Esophagus muscularis mucosa (tissue), 4 donors: ENCODE data around the gene GRIFIN. TPM values are rescaled to one million over a fixed set of nuclear protein-coding genes. Genes with fewer than 3 reads are reported as not detected.
A peak's percentile ranks its signal among the peaks of the same experiment; 100 is the strongest.

ENCODE experiments used
- DNase-seq: peaks from one replicate; pipeline ENCODE4 v3.0.0-alpha.2; 2017; ENCODE audit errors: extremely low spot score
- H3K27ac ChIP-seq, 4 donors: fragments of 200-600 bp; sonication (generic); replicated peaks in 1 of 4; 1 replicate in 3 of 4; 2 replicates in 1 of 4; pipeline ENCODE4 v1.5.1; 2016 to 2019; ENCODE audit warnings: mild to moderate bottlenecking in 1 of 4
- H3K27me3 ChIP-seq, 4 donors: fragments of 200-600 bp; sonication (generic); one replicate each; pipeline versions ENCODE4 v1.5.1 to v1.6.0; 2016 to 2019
- H3K36me3 ChIP-seq, 4 donors: fragments of 200-600 bp; sonication (generic); one replicate each; pipeline ENCODE4 v1.5.1; 2016 to 2019
- H3K4me1 ChIP-seq, 4 donors: fragments of 200-600 bp; sonication (generic); one replicate each; pipeline ENCODE4 v1.5.1; 2016 to 2019
- H3K4me3 ChIP-seq, 4 donors: fragments of 200-600 bp; sonication (generic); 1 replicate in 2 of 4; 2 replicates in 2 of 4; pipeline ENCODE4 v1.5.1; 2016 to 2019; ENCODE audit warnings: mild to moderate bottlenecking in 4 of 4, moderate library complexity in 1 of 4
- H3K9me3 ChIP-seq, 4 donors: fragments of 200-600 bp; sonication (generic); 1 replicate in 3 of 4; 2 replicates in 1 of 4; pipeline ENCODE4 v1.5.1; 2016 to 2019
- EP300 ChIP-seq: sonication (generic); formaldehyde crosslinking; IDR thresholded peaks from one replicate; pipeline ENCODE4 v1.6.1; 2017; ENCODE audit warnings: antibody characterized with exemption
- POLR2A ChIP-seq: fragments of 450-650 bp; IDR thresholded peaks from one replicate; pipeline ENCODE4 v1.6.1; 2017; ENCODE audit warnings: antibody characterized with exemption, moderate library complexity, mild to moderate bottlenecking, low read depth
- POLR2AphosphoS5 ChIP-seq, 2 donors: sonication (generic); formaldehyde crosslinking; IDR thresholded peaks; one replicate each; pipeline ENCODE4 v1.6.1; 2017; ENCODE audit warnings: antibody characterized with exemption in 2 of 2
- WGBS: methylation state at CpG from one replicate; pipeline ENCODE4 v1.1.5; 2018; 5-methylcytosine and 5-hydroxymethylcytosine counted together
- intact Hi-C: fragments of 100-400 bp; cut with DNase I; formaldehyde crosslinking; loops from one replicate; pipeline ENCODE4 v1.15.1; 2023
- total RNA-seq, 4 donors: library from RNA; depleted of rRNA; stranded (reverse); fragments of >200 nt; gene quantifications; one replicate each; pipeline versions ENCODE4 v1.1.0 to v1.2.1, GENCODE V29; 2016
- TF ChIP-seq, protein P1 (sequence below), 3 experiments: fragments of 200-600 bp in 2 of 3; fragments of 450-650 bp in 1 of 3; sonication (generic) in 2 of 3; IDR thresholded peaks; one replicate each; pipeline ENCODE4 v1.5.1; 2017 to 2019; ENCODE audit warnings: antibody characterized with exemption in 3 of 3, mild to moderate bottlenecking in 2 of 3, moderate library complexity in 1 of 3

The GRIFIN gene
- total RNA-seq, 4 donors from 2014 or later: not detected

DNA sequence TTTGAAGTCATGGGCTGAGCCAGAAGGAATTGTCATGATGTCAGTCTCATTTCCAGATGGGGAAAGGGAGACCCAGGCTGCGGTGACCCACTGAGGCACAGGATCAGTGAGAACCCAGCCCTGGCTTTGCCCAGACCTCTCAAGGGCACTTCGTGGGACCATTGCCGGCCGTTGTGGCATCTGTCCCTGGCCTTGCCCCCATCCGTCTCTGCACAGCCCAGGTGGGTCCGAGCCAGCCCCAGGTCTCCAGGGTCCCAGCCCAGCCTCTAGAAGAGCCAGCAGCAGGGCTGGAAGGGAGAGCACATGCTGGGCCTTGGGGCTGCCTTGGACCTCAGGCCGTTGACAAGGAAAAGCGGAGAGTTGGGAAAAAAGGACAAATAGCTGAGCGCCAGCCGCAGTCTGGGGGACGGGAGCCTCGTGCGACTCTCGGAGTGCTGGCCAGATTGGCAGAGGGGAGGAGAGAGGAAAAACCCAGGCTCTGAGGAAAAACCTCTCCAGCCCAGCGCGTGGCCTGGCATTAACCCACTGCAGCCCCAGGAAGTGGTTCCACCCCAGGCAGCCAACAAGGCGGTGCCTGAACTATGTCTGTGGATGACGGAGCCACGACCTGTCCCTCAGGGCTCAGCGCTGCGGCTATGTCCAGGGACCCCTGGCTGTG is 30.2 kb downstream of the GRIFIN start:
- H3K27ac ChIP-seq: peak overlapping the region in 3 of 4 donors; percentile 41 to 53 (median 52)
- intact Hi-C loops: loop anchor here (10.0 kb wide), 1 partner anchor 119 kb away; no protein-coding TSS in a partner anchor
- WGBS: 90% methylated on average over 12 of the region's 21 CpGs
- H3K4me1 ChIP-seq: peaks cover 2 to 15% (median 5%) of the 10 kb centered on the region in 4 donors
- H3K36me3 ChIP-seq: peaks cover 0 to 11% (median 3%) of the 10 kb centered on the region in 4 donors
- no peak for DNase-seq
- TF ChIP-seq EP300: no peak
- TF ChIP-seq POLR2A: no peak
- TF ChIP-seq, protein P1, sequence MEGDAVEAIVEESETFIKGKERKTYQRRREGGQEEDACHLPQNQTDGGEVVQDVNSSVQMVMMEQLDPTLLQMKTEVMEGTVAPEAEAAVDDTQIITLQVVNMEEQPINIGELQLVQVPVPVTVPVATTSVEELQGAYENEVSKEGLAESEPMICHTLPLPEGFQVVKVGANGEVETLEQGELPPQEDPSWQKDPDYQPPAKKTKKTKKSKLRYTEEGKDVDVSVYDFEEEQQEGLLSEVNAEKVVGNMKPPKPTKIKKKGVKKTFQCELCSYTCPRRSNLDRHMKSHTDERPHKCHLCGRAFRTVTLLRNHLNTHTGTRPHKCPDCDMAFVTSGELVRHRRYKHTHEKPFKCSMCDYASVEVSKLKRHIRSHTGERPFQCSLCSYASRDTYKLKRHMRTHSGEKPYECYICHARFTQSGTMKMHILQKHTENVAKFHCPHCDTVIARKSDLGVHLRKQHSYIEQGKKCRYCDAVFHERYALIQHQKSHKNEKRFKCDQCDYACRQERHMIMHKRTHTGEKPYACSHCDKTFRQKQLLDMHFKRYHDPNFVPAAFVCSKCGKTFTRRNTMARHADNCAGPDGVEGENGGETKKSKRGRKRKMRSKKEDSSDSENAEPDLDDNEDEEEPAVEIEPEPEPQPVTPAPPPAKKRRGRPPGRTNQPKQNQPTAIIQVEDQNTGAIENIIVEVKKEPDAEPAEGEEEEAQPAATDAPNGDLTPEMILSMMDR (IDR thresholded peaks at IDR 0.05): no peak
- no peak for TF ChIP-seq POLR2AphosphoS5 (IDR thresholded peaks at IDR 0.05)
- no peaks in the 10 kb centered on the region for H3K27me3 ChIP-seq
- no peak overlapping the region for H3K4me3 ChIP-seq
- no peaks in the 10 kb centered on the region for H3K9me3 ChIP-seq

GRCh38 chr7:2445047-2445446 is 31.2 kb downstream of the GRIFIN start:
- 74% methylated on average over 10 of the region's 10 CpGs for WGBS
- H3K27ac ChIP-seq: peak overlapping the region; percentile 41 to 53 (median 46)
- H3K36me3 ChIP-seq: peaks cover 0 to 11% (median 3%) of the 10 kb centered on the region in 4 donors
- TF ChIP-seq EP300: no peak
- TF ChIP-seq, protein P1 (IDR thresholded peaks at IDR 0.05): no peak
- TF ChIP-seq POLR2A: no peak
- no peak for TF ChIP-seq POLR2AphosphoS5 (IDR thresholded peaks at IDR 0.05)
- intact Hi-C loops: loop anchor here (10.0 kb wide), 1 partner anchor 120 kb away; no protein-coding TSS in a partner anchor
- H3K4me3 ChIP-seq: no peak overlapping the region
- no peak for DNase-seq
- peaks cover 0 to 13% (median 3%) of the 10 kb centered on the region in 4 donors for H3K4me1 ChIP-seq
- H3K9me3 ChIP-seq: no peaks in the 10 kb centered on the region
- no peaks in the 10 kb centered on the region for H3K27me3 ChIP-seq

DNA sequence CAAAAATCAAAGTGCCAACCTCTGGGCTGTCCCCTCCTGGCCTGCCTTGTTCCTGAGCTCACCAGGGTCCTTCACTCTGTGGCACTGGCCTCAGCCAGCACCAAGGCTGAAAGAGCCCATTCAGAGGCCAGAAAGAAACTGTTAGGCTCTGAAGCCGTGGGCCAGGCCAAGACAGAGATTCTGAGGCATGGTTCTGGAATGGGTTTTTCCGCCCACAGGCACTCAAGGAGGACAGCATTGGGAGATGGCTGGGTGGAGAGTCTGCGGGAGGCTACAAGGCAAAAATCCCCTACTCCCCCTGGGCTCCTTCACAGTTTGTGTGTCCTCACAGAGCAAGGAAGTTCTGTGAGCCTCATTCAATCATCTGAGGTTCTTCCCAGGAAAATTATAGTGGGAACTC is 31.7 kb downstream of the GRIFIN start:
- intact Hi-C loops: loop anchor here (10.0 kb wide), 1 partner anchor 120 kb away; no protein-coding TSS in a partner anchor
- no peak for DNase-seq
- TF ChIP-seq, protein P1 (IDR thresholded peaks at IDR 0.05): no peak
- TF ChIP-seq POLR2A: no peak
- TF ChIP-seq POLR2AphosphoS5 (IDR thresholded peaks at IDR 0.05): no peak
- no peak for TF ChIP-seq EP300
- Histone ChIP-seq H3K27me3 (no peaks in the 10 kb centered on the region), H3K4me3 (no peak overlapping the region), H3K9me3 (no peaks in the 10 kb centered on the region), H3K27ac (peak overlapping the region; percentile 41 to 53 (median 46)), H3K36me3 (peaks cover 0 to 15% (median 5%) of the 10 kb centered on the region in 4 donors), H3K4me1 (peaks cover 0 to 13% (median 3%) of the 10 kb centered on the region in 4 donors)
- WGBS: 56% methylated on average over 3 of the region's 3 CpGs

- no peak for DNase-seq
- no peaks in the 10 kb centered on the region for H3K27me3 ChIP-seq
- 96% methylated on average over 9 of the region's 9 CpGs for WGBS
- H3K9me3 ChIP-seq: no peaks in the 10 kb centered on the region
- TF ChIP-seq, protein P1 (IDR thresholded peaks at IDR 0.05): no peak
- TF ChIP-seq POLR2A (no peak), POLR2AphosphoS5 (IDR thresholded peaks at IDR 0.05) (no peak), EP300 (no peak)
- no peak overlapping the region for H3K27ac ChIP-seq
- H3K4me1 ChIP-seq: peaks cover 0 to 13% (median 5%) of the 10 kb centered on the region in 4 donors
- no peak overlapping the region for H3K4me3 ChIP-seq
- intact Hi-C loops: loop anchor here (10.0 kb wide), 1 partner anchor 121 kb away; no protein-coding TSS in a partner anchor
- H3K36me3 ChIP-seq: peaks cover 0 to 16% (median 8%) of the 10 kb centered on the region in 4 donors
These were observed 32.7 kb downstream of the GRIFIN start for GRCh38 chr7:2443491-2443890.
